Measurements from ENCODE around the gene PPIG.

DNA sequence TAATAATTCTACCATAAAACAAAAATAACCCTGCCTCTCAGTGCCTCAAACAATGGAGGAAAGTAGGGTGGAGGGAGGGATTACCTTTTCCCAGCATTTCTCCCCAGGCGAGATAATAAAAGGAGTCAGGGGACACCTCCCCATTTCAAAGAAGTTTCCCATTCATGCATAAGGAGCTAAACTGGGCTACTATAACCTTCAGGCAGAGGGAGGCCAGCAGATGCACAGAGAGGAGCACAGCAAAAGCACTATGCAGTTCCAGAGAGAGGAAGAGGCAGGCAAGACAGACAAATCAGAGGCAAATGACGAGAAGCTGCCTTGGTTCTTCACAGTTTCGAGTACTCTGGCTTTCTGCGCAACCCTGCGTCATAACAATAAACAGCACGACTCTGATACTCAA lies 92.7 kb downstream of the PPIG start:
- TF ChIP-seq, protein P1, sequence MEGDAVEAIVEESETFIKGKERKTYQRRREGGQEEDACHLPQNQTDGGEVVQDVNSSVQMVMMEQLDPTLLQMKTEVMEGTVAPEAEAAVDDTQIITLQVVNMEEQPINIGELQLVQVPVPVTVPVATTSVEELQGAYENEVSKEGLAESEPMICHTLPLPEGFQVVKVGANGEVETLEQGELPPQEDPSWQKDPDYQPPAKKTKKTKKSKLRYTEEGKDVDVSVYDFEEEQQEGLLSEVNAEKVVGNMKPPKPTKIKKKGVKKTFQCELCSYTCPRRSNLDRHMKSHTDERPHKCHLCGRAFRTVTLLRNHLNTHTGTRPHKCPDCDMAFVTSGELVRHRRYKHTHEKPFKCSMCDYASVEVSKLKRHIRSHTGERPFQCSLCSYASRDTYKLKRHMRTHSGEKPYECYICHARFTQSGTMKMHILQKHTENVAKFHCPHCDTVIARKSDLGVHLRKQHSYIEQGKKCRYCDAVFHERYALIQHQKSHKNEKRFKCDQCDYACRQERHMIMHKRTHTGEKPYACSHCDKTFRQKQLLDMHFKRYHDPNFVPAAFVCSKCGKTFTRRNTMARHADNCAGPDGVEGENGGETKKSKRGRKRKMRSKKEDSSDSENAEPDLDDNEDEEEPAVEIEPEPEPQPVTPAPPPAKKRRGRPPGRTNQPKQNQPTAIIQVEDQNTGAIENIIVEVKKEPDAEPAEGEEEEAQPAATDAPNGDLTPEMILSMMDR (conservative IDR thresholded peaks at IDR 0.05; ENCODE audit: low read depth, low read length) = no peak
- TF ChIP-seq EZH2 (IDR thresholded peaks at IDR 0.05; ENCODE audit: low read length, unreplicated experiment) (no peak), EZH2phosphoT487 (IDR thresholded peaks at IDR 0.05; ENCODE audit: borderline replicate concordance, low read length) (no peak)
